ENCODE measurements around the gene NCKAP5. TPM values are rescaled to one million over a fixed set of nuclear protein-coding genes. Genes with fewer than 3 reads are reported as not detected.
A peak's percentile ranks its signal among the peaks of the same experiment; 100 is the strongest.

The NCKAP5 gene
- total RNA-seq, 1 experiment from 2014 or later = 3.2 TPM

GRCh38 chr2:133004623-133005022, 563.6 kb downstream of the NCKAP5 start:
- POLR2A ChIA-PET (ENCODE audit: unreplicated experiment) = no interaction called here
- H3F3A ChIP-seq (ENCODE audit: low read length, unreplicated experiment) = no peaks in the 10 kb centered on the region
- no peak overlapping the region for H3K4me3 ChIP-seq (ENCODE audit: low read length)
- H3K27me3 ChIP-seq (ENCODE audit: low read length) = no peaks in the 10 kb centered on the region
- H2AFZ ChIP-seq (ENCODE audit: low read length) = no peak overlapping the region
- H3K27ac ChIP-seq (ENCODE audit: low read length) = no peak overlapping the region
- H3K4me2 ChIP-seq (ENCODE audit: low read length) = no peak overlapping the region
- intact Hi-C loops (cut with micrococcal nuclease) = no loop called here
- CTCF ChIA-PET = no interaction called here
- TF ChIP-seq EZH2phosphoT487 (IDR thresholded peaks at IDR 0.05; ENCODE audit: borderline replicate concordance, low read length) = no peak
- TF ChIP-seq EZH2 (IDR thresholded peaks at IDR 0.05; ENCODE audit: low read length, unreplicated experiment) = no peak
- TF ChIP-seq CTCF (conservative IDR thresholded peaks at IDR 0.05; ENCODE audit: low read depth, low read length) = no peak
- H3K79me2 ChIP-seq (ENCODE audit: low read length) = no peaks in the 10 kb centered on the region
- DNase-seq = no peak
- H3K9ac ChIP-seq (ENCODE audit: low read length) = no peak overlapping the region
- BruUV-seq (replicated peaks) = no TSS peak
- ATAC-seq = no peak
- no peaks in the 10 kb centered on the region for H3K9me2 ChIP-seq (replicated peaks; ENCODE audit: low read length)
- no peaks in the 10 kb centered on the region for H3K4me1 ChIP-seq (ENCODE audit: insufficient read depth, low read length)
- 0 out of 2 replicates have a peak, but pooled peaks cover 5% of the 10 kb centered on the region for H3K9me3 ChIP-seq (ENCODE audit: low read length)
- no peaks in the 10 kb centered on the region for H4K20me1 ChIP-seq (ENCODE audit: low read length)
- no peaks in the 10 kb centered on the region for H3K36me3 ChIP-seq (ENCODE audit: low read depth, low read length)

- no peaks in the 10 kb centered on the region for H3K36me3 ChIP-seq (ENCODE audit: low read depth, low read length)
- H3K9ac ChIP-seq (ENCODE audit: low read length) = no peak overlapping the region
- intact Hi-C loops (cut with micrococcal nuclease) = no loop called here
- no peak overlapping the region for H3K4me2 ChIP-seq (ENCODE audit: low read length)
- ChIA-PET CTCF (no interaction called here), POLR2A (ENCODE audit: unreplicated experiment) (no interaction called here)
- no peak overlapping the region for H3K4me3 ChIP-seq (ENCODE audit: low read length)
- DNase-seq = no peak
- H3F3A ChIP-seq (ENCODE audit: low read length, unreplicated experiment) = no peaks in the 10 kb centered on the region
- H3K79me2 ChIP-seq (ENCODE audit: low read length) = no peaks in the 10 kb centered on the region
- H3K9me3 ChIP-seq (ENCODE audit: low read length) = no peaks in the 10 kb centered on the region
- H3K27ac ChIP-seq (ENCODE audit: low read length) = no peak overlapping the region
- peaks cover 16% of the 10 kb centered on the region for H3K4me1 ChIP-seq (ENCODE audit: insufficient read depth, low read length)
- no peak overlapping the region for H2AFZ ChIP-seq (ENCODE audit: low read length)
- TF ChIP-seq EZH2 (IDR thresholded peaks at IDR 0.05; ENCODE audit: low read length, unreplicated experiment) = no peak
- BruUV-seq (replicated peaks) = no TSS peak
- H3K27me3 ChIP-seq (ENCODE audit: low read length) = no peaks in the 10 kb centered on the region
- ATAC-seq = no peak
- no peaks in the 10 kb centered on the region for H3K9me2 ChIP-seq (replicated peaks; ENCODE audit: low read length)
- no peaks in the 10 kb centered on the region for H4K20me1 ChIP-seq (ENCODE audit: low read length)
These were observed 568.8 kb downstream of the NCKAP5 start for GRCh38 chr2:132999421-132999820.

- BruUV-seq (replicated peaks) = no TSS peak
- no peaks in the 10 kb centered on the region for H3F3A ChIP-seq (ENCODE audit: low read length, unreplicated experiment)
- no peak overlapping the region for H3K27ac ChIP-seq (ENCODE audit: low read length)
- intact Hi-C loops (cut with micrococcal nuclease) = no loop called here
- H2AFZ ChIP-seq (ENCODE audit: low read length) = no peak overlapping the region
- no peaks in the 10 kb centered on the region for H3K79me2 ChIP-seq (ENCODE audit: low read length)
- TF ChIP-seq CTCF (conservative IDR thresholded peaks at IDR 0.05; ENCODE audit: low read depth, low read length) = no peak
- no peak for TF ChIP-seq EZH2 (IDR thresholded peaks at IDR 0.05; ENCODE audit: low read length, unreplicated experiment)
- no peak for TF ChIP-seq EZH2phosphoT487 (IDR thresholded peaks at IDR 0.05; ENCODE audit: borderline replicate concordance, low read length)
- H3K36me3 ChIP-seq (ENCODE audit: low read depth, low read length) = no peaks in the 10 kb centered on the region
- POLR2A ChIA-PET (ENCODE audit: unreplicated experiment) = no interaction called here
- no peaks in the 10 kb centered on the region for H4K20me1 ChIP-seq (ENCODE audit: low read length)
- CTCF ChIA-PET = no interaction called here
- H3K4me2 ChIP-seq (ENCODE audit: low read length) = 0 out of 2 replicates have a peak overlapping the region, but pooled peaks have one; percentile 1
- H3K9me2 ChIP-seq (replicated peaks; ENCODE audit: low read length) = no peaks in the 10 kb centered on the region
- no peaks in the 10 kb centered on the region for H3K9me3 ChIP-seq (ENCODE audit: low read length)
- H3K27me3 ChIP-seq (ENCODE audit: low read length) = no peaks in the 10 kb centered on the region
- no peak overlapping the region for H3K4me3 ChIP-seq (ENCODE audit: low read length)
- ATAC-seq = peak; percentile 91
- H3K4me1 ChIP-seq (ENCODE audit: insufficient read depth, low read length) = peaks cover 16% of the 10 kb centered on the region
- H3K9ac ChIP-seq (ENCODE audit: low read length) = no peak overlapping the region
- peak; percentile 61 for DNase-seq
These were observed 570.0 kb downstream of the NCKAP5 start for GRCh38 chr2:132998221-132998620.

Data from PC-3 (cell line).